Adrenal gland (tissue), 5 donors: Measurements from ENCODE around the gene CFAP99.
"Not testable (repeated sequence)": the region's sequence is repeated elsewhere in the genome, so short reads cannot be mapped to it uniquely, and the experiment has no call there.

Experiments used
- CTCF ChIP-seq, 6 experiments: fragments of 450-650 bp in 4 of 6; fragments of 200-600 bp in 2 of 6; sonication (generic) in 1 of 6; IDR thresholded peaks; 1 replicate in 5 of 6; 2 replicates in 1 of 6; pipeline versions ENCODE4 v1.5.1 to v1.8.0; 2016 to 2021; ENCODE audit warnings: antibody characterized with exemption in 6 of 6, mild to moderate bottlenecking in 2 of 6, moderate library complexity in 1 of 6
- POLR2A ChIP-seq, 2 donors: fragments of 450-650 bp; IDR thresholded peaks; one replicate each; pipeline ENCODE4 v1.6.1; 2017; ENCODE audit warnings: antibody characterized with exemption in 2 of 2, mild to moderate bottlenecking in 2 of 2, moderate library complexity in 1 of 2
- donor health status: DM: no; HTN: no; CAD: no.

GRCh38 chr4:2383220-2383631, 35.5 kb upstream of the CFAP99 start:
- TF ChIP-seq CTCF, POLR2A (IDR thresholded peaks at IDR 0.05): not testable (repeated sequence)
